ENCODE results near the gene SIRPA. TPM values are rescaled to one million over a fixed set of nuclear protein-coding genes. Genes with fewer than 3 reads are reported as not detected.

The SIRPA gene
- total and polyA plus RNA-seq, 11 donors: 8.6 to 73.5 (median 28.5) TPM

DNA sequence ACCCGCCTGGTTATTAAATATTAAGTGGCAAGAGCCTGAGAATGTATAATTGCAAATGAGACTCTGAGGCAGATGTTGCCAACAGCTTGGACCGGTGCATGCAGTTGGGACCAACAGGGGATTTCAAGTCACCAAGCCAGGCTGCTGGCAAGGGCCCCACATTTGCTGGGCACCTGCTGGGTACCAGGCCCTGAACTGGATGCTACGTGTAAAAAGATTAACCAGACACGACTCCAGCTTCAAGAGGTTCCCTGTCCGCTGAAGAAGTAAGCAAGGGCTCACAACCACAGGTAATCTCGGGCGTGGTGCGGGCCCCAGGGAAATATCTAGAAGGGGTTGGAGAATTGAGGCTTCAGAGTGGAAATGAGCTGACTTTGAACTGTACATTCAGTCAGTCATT, 13.2 kb upstream of the SIRPA start:
- 79 to 87% (median 86%) methylated on average over 8 of the region's 8 CpGs for WGBS, 4 donors
- Histone ChIP-seq H3K4me3 (no peak overlapping the region), H3K27ac (peak overlapping the region in 1 of 12 donors; percentile 20), H3K9me3 (no peaks in the 10 kb centered on the region), H3K4me1 (peaks cover 0 to 30% (median 17%) of the 10 kb centered on the region in 12 donors), H3K36me3 (no peaks in the 10 kb centered on the region), H3K27me3 (peaks cover 0 to 8% (median 0%) of the 10 kb centered on the region in 9 donors)
- DNase-seq (peak in 1 of 5 donors; percentile 4), ATAC-seq (no peak)
- no peak for TF ChIP-seq POLR2A (IDR thresholded peaks at IDR 0.05)
- TF ChIP-seq, protein P1, sequence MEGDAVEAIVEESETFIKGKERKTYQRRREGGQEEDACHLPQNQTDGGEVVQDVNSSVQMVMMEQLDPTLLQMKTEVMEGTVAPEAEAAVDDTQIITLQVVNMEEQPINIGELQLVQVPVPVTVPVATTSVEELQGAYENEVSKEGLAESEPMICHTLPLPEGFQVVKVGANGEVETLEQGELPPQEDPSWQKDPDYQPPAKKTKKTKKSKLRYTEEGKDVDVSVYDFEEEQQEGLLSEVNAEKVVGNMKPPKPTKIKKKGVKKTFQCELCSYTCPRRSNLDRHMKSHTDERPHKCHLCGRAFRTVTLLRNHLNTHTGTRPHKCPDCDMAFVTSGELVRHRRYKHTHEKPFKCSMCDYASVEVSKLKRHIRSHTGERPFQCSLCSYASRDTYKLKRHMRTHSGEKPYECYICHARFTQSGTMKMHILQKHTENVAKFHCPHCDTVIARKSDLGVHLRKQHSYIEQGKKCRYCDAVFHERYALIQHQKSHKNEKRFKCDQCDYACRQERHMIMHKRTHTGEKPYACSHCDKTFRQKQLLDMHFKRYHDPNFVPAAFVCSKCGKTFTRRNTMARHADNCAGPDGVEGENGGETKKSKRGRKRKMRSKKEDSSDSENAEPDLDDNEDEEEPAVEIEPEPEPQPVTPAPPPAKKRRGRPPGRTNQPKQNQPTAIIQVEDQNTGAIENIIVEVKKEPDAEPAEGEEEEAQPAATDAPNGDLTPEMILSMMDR (IDR thresholded peaks at IDR 0.05): no peak
- intact Hi-C loops (cut with DNase I): loop anchor here in 1 of 10 donors (5.0 kb wide), 1 partner anchor 80 kb away; no protein-coding TSS in a partner anchor

DNA sequence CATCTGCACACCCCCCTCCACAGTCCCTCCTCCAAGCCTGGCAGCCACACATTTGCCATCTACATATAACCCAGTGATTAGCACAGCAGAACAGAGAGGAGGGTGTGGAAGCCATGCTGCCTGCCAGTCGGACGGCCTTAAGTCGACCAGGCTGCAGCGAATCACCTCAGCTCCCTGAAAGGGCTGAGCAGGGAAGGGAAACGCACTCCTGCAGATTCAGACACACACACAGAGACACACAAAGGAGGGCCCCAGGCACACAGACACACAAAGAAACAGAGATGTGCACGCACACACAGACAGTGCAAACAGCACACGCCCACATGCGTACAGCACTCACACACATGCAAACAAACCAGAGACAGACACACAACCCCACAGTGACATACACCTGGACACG, 11.2 kb upstream of the SIRPA start:
- Histone ChIP-seq H3K27me3 (peaks cover 0 to 1% (median 0%) of the 10 kb centered on the region in 9 donors), H3K36me3 (no peaks in the 10 kb centered on the region), H3K4me3 (no peak overlapping the region), H3K9me3 (no peaks in the 10 kb centered on the region), H3K27ac (no peak overlapping the region), H3K4me1 (peaks cover 0 to 37% (median 18%) of the 10 kb centered on the region in 12 donors)
- DNase-seq: peak in 1 of 5 donors; percentile 23
- ATAC-seq: peak in 3 of 4 donors; percentile 4 to 19 (median 4)
- 42 to 50% (median 45%) methylated on average over 9 of the region's 9 CpGs for WGBS, 4 donors
- no peak for TF ChIP-seq POLR2A (IDR thresholded peaks at IDR 0.05)
- TF ChIP-seq, protein P1 (IDR thresholded peaks at IDR 0.05): no peak
- intact Hi-C loops (cut with DNase I): loop anchor here in 1 of 10 donors (5.0 kb wide), 1 partner anchor 82 kb away; no protein-coding TSS in a partner anchor

DNA sequence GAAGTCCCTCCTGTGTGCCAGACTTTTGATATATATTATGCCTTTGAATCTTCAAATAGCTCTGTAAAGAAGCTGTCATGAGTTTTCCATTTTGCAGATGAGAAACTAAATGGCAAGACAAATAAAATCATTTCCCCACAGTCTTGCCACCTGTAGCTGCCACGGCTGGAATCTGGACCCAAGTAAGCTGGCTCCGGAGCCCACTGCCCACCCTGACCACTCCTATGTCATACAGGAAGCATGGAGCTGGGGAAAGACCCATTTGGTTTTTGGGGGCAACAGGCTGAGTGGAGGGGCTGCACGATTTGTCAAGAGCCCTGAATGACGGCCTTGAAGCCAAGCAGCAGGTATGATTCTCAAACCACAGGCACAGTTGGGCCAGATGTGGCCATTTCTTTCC, 10.0 kb upstream of the SIRPA start:
- Histone ChIP-seq H3K4me1 (peaks cover 0 to 49% (median 18%) of the 10 kb centered on the region in 12 donors), H3K9me3 (no peaks in the 10 kb centered on the region), H3K4me3 (no peak overlapping the region), H3K27me3 (peaks cover 0 to 10% (median 0%) of the 10 kb centered on the region in 9 donors), H3K27ac (no peak overlapping the region), H3K36me3 (no peaks in the 10 kb centered on the region)
- 86 to 96% (median 88%) methylated on average over 4 of the region's 4 CpGs for WGBS, 4 donors
- DNase-seq (peak in 1 of 5 donors; percentile 0), ATAC-seq (no peak)
- intact Hi-C loops (cut with DNase I): no loop called here
- TF ChIP-seq POLR2A (IDR thresholded peaks at IDR 0.05): no peak
- TF ChIP-seq, protein P1 (IDR thresholded peaks at IDR 0.05): no peak

DNA sequence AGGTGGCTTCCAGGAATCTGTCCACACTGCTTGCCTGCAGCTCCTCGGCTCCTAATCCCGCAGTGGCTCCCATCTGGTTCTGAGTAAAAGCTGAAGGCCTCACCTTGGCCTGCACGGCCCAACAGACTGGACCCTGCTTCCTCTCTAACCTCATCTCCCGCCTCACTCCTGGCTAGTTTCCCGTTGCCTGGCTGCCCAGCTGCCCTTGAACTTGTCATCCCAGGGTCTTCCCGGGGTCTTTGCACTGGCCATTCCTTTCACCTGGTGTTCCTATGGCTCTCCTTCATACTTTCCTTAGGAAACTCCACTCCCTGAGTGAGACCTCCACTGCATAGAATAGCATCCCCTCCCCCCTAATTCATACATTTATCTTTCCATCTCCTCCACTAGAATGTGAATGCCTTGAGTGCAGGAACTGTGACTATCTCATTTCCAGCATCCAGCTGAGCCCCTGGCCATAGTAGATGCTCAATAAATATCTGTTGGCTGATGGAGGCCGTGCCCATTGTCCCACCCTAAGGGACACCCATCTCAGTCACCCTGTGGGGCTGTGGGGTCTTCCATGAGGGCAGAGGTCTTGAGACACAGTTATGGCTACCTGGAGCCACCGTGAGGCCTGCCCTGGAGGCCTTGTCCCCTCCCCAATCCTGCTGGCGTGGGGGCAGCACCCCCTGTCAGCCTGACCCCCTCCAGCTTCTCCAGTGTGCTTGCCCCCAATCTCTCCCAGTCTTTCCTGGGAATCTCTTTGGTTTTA, 9.1 kb upstream of the SIRPA start:
- intact Hi-C loops (cut with DNase I): no loop called here

More for the DNA sequence above, 9.1 kb upstream of the SIRPA start:
- no peak overlapping the region for H3K4me3 ChIP-seq
- peaks cover 0 to 45% (median 15%) of the 10 kb centered on the region in 12 donors for H3K4me1 ChIP-seq
- peaks cover 0 to 10% (median 0%) of the 10 kb centered on the region in 9 donors for H3K27me3 ChIP-seq
- H3K9me3 ChIP-seq: no peaks in the 10 kb centered on the region
- 69 to 82% (median 81%) methylated on average over 9 of the region's 9 CpGs for WGBS, 4 donors
- no peak overlapping the region for H3K27ac ChIP-seq
- DNase-seq: peak in 1 of 5 donors; percentile 16
- ATAC-seq: no peak
- TF ChIP-seq, protein P1 (IDR thresholded peaks at IDR 0.05): no peak
- TF ChIP-seq POLR2A (IDR thresholded peaks at IDR 0.05): no peak
- no peaks in the 10 kb centered on the region for H3K36me3 ChIP-seq
